Measurements from ENCODE around the gene TANC1. TPM values are rescaled to one million over a fixed set of nuclear protein-coding genes. Genes with fewer than 3 reads are reported as not detected.

The TANC1 gene
- total and polyA plus RNA-seq, 2 donors (not counting 3 experiments of a cell fraction or from before 2014, with no cell fraction given) = 58.9 to 99.4 TPM

DNA sequence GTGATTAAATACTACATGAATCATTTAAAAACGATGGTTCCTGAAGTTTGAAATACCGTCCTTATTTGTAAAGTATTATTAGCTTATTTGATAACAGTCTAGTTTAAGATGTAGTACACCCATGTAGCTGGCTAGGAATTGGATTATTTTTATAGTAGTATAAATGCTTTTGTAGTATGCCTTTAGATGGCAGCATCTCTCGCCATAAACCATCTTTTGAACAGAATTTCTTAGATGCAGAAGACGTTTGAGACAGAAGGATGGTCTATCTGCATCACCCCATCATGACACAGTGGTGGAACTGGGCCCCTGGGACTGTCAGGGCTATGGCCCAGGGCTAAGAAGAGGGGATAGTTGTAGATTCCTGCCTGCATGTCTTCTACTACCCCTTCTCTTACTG, 165.4 kb downstream of the TANC1 start:
- no peak overlapping the region for H3K4me2 ChIP-seq (ENCODE audit: insufficient read depth, low read length)
- peaks cover 46% of the 10 kb centered on the region for H3K79me2 ChIP-seq (ENCODE audit: control insufficient read depth, insufficient read depth, low read length)
- H2AFZ ChIP-seq (ENCODE audit: low read depth, low read length) = no peak overlapping the region
- H3K27ac ChIP-seq (ENCODE audit: insufficient read depth, low read depth, low read length) = peak overlapping the region; percentile 98
- no peaks in the 10 kb centered on the region for H3K36me3 ChIP-seq (ENCODE audit: control insufficient read depth in 2 of 2, extremely low read depth in 1 of 2, insufficient read depth in 2 of 2, low read length in 2 of 2)
- H4K20me1 ChIP-seq (replicated peaks; ENCODE audit: control insufficient read depth, extremely low read depth, insufficient read depth, low read length) = no peaks in the 10 kb centered on the region
- dilution Hi-C loops (cut with MboI; ENCODE audit: extremely low pct_ligation_motif_present, low sequenced_read_pairs) (no loop called here), intact Hi-C loops (cut with micrococcal nuclease) (no loop called here)
- no peak overlapping the region for H3K4me3 ChIP-seq (replicated peaks in 1 of 3; ENCODE audit: insufficient read depth in 1 of 3, low read depth in 1 of 3, low read length in 3 of 3)
- ChIA-PET POLR2A (no interaction called here), CTCF (interaction anchor here (0.9 to 1.9 kb wide), 7 partner anchors 9 to 55 kb away, joined by 3 to 10 read pairs (median 4); no protein-coding TSS in a partner anchor)
- DNase-seq (ENCODE audit: low read depth, low spot score) (no peak), FAIRE-seq (no peak)
- no peaks in the 10 kb centered on the region for H3K9me3 ChIP-seq (replicated peaks; ENCODE audit: control insufficient read depth, insufficient read depth, low read length)
- H3K9me1 ChIP-seq (replicated peaks; ENCODE audit: control insufficient read depth, extremely low read depth, insufficient read depth, low read length) = no peaks in the 10 kb centered on the region
- peaks cover 88% of the 10 kb centered on the region for H3K4me1 ChIP-seq (ENCODE audit: control insufficient read depth, extremely low read depth, insufficient read depth, low read length)
- no peaks in the 10 kb centered on the region for H3K27me3 ChIP-seq (ENCODE audit: control insufficient read depth in 2 of 2, insufficient read depth in 2 of 2, low read length in 2 of 2)
- BruUV-seq (replicated peaks) = no TSS peak
- no peak overlapping the region for H3K9ac ChIP-seq (replicated peaks; ENCODE audit: extremely low read depth, insufficient read depth, low read length)
- TF ChIP-seq FOS (IDR thresholded peaks at IDR 0.05; ENCODE audit: borderline replicate concordance, insufficient read depth, low read length) (no peak), POLR2A (IDR thresholded peaks at IDR 0.05; ENCODE audit: low read depth, low read length) (no peak), GATA2 (IDR thresholded peaks at IDR 0.05; ENCODE audit: insufficient read depth, insufficient read length, low read depth, low read length) (no peak), MYC (IDR thresholded peaks at IDR 0.05; ENCODE audit: low read depth, low read length) (no peak), EZH2 (IDR thresholded peaks at IDR 0.05; ENCODE audit: borderline replicate concordance, low read depth, low read length, severe bottlenecking) (no peak), POLR2AphosphoS5 (IDR thresholded peaks at IDR 0.05; ENCODE audit: insufficient read depth, low read depth, low read length) (no peak), JUN (IDR thresholded peaks at IDR 0.05; ENCODE audit: borderline replicate concordance, insufficient read depth, insufficient read length, low read depth) (no peak)
- TF ChIP-seq, protein P1, sequence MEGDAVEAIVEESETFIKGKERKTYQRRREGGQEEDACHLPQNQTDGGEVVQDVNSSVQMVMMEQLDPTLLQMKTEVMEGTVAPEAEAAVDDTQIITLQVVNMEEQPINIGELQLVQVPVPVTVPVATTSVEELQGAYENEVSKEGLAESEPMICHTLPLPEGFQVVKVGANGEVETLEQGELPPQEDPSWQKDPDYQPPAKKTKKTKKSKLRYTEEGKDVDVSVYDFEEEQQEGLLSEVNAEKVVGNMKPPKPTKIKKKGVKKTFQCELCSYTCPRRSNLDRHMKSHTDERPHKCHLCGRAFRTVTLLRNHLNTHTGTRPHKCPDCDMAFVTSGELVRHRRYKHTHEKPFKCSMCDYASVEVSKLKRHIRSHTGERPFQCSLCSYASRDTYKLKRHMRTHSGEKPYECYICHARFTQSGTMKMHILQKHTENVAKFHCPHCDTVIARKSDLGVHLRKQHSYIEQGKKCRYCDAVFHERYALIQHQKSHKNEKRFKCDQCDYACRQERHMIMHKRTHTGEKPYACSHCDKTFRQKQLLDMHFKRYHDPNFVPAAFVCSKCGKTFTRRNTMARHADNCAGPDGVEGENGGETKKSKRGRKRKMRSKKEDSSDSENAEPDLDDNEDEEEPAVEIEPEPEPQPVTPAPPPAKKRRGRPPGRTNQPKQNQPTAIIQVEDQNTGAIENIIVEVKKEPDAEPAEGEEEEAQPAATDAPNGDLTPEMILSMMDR (IDR thresholded peaks at IDR 0.05; ENCODE audit: extremely low read depth in 1 of 2, insufficient read depth in 1 of 2, low read depth in 1 of 2, low read length in 2 of 2) = no peak
- TF ChIP-seq, protein P2, sequence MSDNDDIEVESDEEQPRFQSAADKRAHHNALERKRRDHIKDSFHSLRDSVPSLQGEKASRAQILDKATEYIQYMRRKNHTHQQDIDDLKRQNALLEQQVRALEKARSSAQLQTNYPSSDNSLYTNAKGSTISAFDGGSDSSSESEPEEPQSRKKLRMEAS (IDR thresholded peaks at IDR 0.05; ENCODE audit: insufficient read depth, insufficient read length) = no peak
